ENCODE results near the gene LPIN2. TPM values are rescaled to one million over a fixed set of nuclear protein-coding genes. Genes with fewer than 3 reads are reported as not detected.
"Not testable (repeated sequence)": the region's sequence is repeated elsewhere in the genome, so short reads cannot be mapped to it uniquely, and the experiment has no call there.

The LPIN2 gene
- total RNA-seq, 1 donor: 43.7 TPM

- no peak overlapping the region for H3K4me3 ChIP-seq (ENCODE audit: low read depth, low read length)
- no peak for TF ChIP-seq CTCF (IDR thresholded peaks at IDR 0.05; ENCODE audit: insufficient read depth, low read length)
- no peak for DNase-seq (ENCODE audit: low read depth)
These were observed 19.8 kb upstream of the LPIN2 start for GRCh38 chr18:3032721-3033120.

- DNase-seq (ENCODE audit: low read depth): peak; percentile 27
- no peak overlapping the region for H3K4me3 ChIP-seq (ENCODE audit: low read depth, low read length)
- TF ChIP-seq CTCF (IDR thresholded peaks at IDR 0.05; ENCODE audit: insufficient read depth, low read length): no peak
These were observed 16.4 kb upstream of the LPIN2 start for GRCh38 chr18:3029215-3029952.

GRCh38 chr18:3028115-3028514 lies 15.2 kb upstream of the LPIN2 start:
- H3K4me3 ChIP-seq (ENCODE audit: low read depth, low read length); DNase-seq (ENCODE audit: low read depth): not testable (repeated sequence)

GRCh38 chr18:3027370-3027891 lies 14.5 kb upstream of the LPIN2 start:
- peak; percentile 33 for DNase-seq (ENCODE audit: low read depth)
- no peak for TF ChIP-seq CTCF (IDR thresholded peaks at IDR 0.05; ENCODE audit: insufficient read depth, low read length)
- no peak overlapping the region for H3K4me3 ChIP-seq (ENCODE audit: low read depth, low read length)

- H3K4me3 ChIP-seq (ENCODE audit: low read depth, low read length): no peak overlapping the region
- no peak for TF ChIP-seq CTCF (IDR thresholded peaks at IDR 0.05; ENCODE audit: insufficient read depth, low read length)
- no peak for DNase-seq (ENCODE audit: low read depth)
These were observed 12.6 kb upstream of the LPIN2 start for GRCh38 chr18:3025544-3025943.

GRCh38 chr18:3023603-3024002 lies 10.7 kb upstream of the LPIN2 start:
- DNase-seq (ENCODE audit: low read depth); H3K4me3 ChIP-seq (ENCODE audit: low read depth, low read length): not testable (repeated sequence)

GRCh38 chr18:3016585-3017297 lies 3.8 kb upstream of the LPIN2 start:
- no peak for DNase-seq (ENCODE audit: low read depth)
- H3K4me3 ChIP-seq (ENCODE audit: low read depth, low read length): no peak overlapping the region
- TF ChIP-seq CTCF (IDR thresholded peaks at IDR 0.05; ENCODE audit: insufficient read depth, low read length): no peak

Measured in fibroblast of the aortic adventitia (primary cell).